Liver (tissue), 9 donors: ENCODE results near the gene DCBLD2. TPM values are rescaled to one million over a fixed set of nuclear protein-coding genes. Genes with fewer than 3 reads are reported as not detected.

Source experiments
- DNase-seq: peaks from one replicate; pipeline ENCODE4 v3.0.0-alpha.2; 2017; ENCODE audit warnings: low spot score
- H3K27ac ChIP-seq, 2 donors: one replicate each; pipeline ENCODE4 v1.7.0; 2013; ENCODE audit warnings: inconsistent platforms in 2 of 2, low read length in 2 of 2, control low read depth in 1 of 2, low read depth in 1 of 2, mild to moderate bottlenecking in 1 of 2
- H3K27me3 ChIP-seq, 4 donors: one replicate each; pipeline versions ENCODE4 v1.6.1 to v1.7.0; 2013; ENCODE audit warnings: low read length in 3 of 4, inconsistent platforms in 1 of 4, mild to moderate bottlenecking in 1 of 4, moderate library complexity in 1 of 4; ENCODE audit not compliant: control insufficient read depth in 4 of 4, insufficient read depth in 4 of 4
- H3K36me3 ChIP-seq, 4 donors: one replicate each; pipeline versions ENCODE4 v1.6.1 to v1.7.0; 2013; ENCODE audit warnings: low read length in 3 of 4, mild to moderate bottlenecking in 3 of 4, low read depth in 1 of 4, moderate library complexity in 1 of 4; ENCODE audit not compliant: control insufficient read depth in 4 of 4, insufficient read depth in 3 of 4
- H3K4me1 ChIP-seq, 4 donors: one replicate each; pipeline versions ENCODE4 v1.6.1 to v1.7.0; 2013; ENCODE audit warnings: low read length in 3 of 4, mild to moderate bottlenecking in 3 of 4, moderate library complexity in 1 of 4; ENCODE audit not compliant: control insufficient read depth in 4 of 4, insufficient read depth in 4 of 4
- H3K4me3 ChIP-seq, 3 donors: one replicate each; pipeline versions ENCODE4 v1.6.1 to v1.7.0; 2013; ENCODE audit warnings: low read length in 3 of 3, control low read depth in 1 of 3, low read depth in 1 of 3, mild to moderate bottlenecking in 1 of 3
- H3K9ac ChIP-seq, 2 donors: one replicate each; pipeline ENCODE4 v1.7.0; 2013; ENCODE audit warnings: low read length in 2 of 2, mild to moderate bottlenecking in 2 of 2, moderate library complexity in 2 of 2, control low read depth in 1 of 2, low read depth in 1 of 2
- H3K9me3 ChIP-seq, 4 donors: one replicate each; pipeline versions ENCODE4 v1.6.1 to v1.7.0; 2013; ENCODE audit warnings: low read length in 3 of 4; ENCODE audit not compliant: control insufficient read depth in 4 of 4
- ATF3 ChIP-seq: IDR thresholded peaks from 2 replicates; pipeline ENCODE4 v1.6.1; 2016; ENCODE audit warnings: antibody characterized with exemption
- FOXA2 ChIP-seq: IDR thresholded peaks from 2 replicates; pipeline ENCODE4 v1.6.1; 2016; ENCODE audit warnings: antibody characterized with exemption
- GABPA ChIP-seq, 2 donors: IDR thresholded peaks in 1 of 2; conservative IDR thresholded peaks in 1 of 2; 2 replicates each; pipeline ENCODE4 v1.6.1; 2016; ENCODE audit warnings: antibody characterized with exemption in 2 of 2, mild to moderate bottlenecking in 1 of 2, moderate library complexity in 1 of 2
- HNF4A ChIP-seq, 2 donors: conservative IDR thresholded peaks; 2 replicates each; pipeline ENCODE4 v1.6.1; 2016; ENCODE audit warnings: antibody characterized with exemption in 2 of 2, mild to moderate bottlenecking in 2 of 2
- HNF4G ChIP-seq: IDR thresholded peaks from 2 replicates; pipeline ENCODE4 v1.6.1; 2016; ENCODE audit warnings: antibody characterized with exemption
- JUND ChIP-seq, 2 donors: IDR thresholded peaks; 2 replicates each; pipeline ENCODE4 v1.6.1; 2016; ENCODE audit warnings: antibody characterized with exemption in 2 of 2
- MAX ChIP-seq: IDR thresholded peaks from 2 replicates; pipeline ENCODE4 v1.6.1; 2016; ENCODE audit warnings: antibody characterized with exemption
- NR2F2 ChIP-seq: IDR thresholded peaks from 2 replicates; pipeline ENCODE4 v1.6.1; 2016; ENCODE audit warnings: antibody characterized with exemption
- RXRA ChIP-seq, 2 donors: IDR thresholded peaks; 2 replicates each; pipeline ENCODE4 v1.6.1; 2017 to 2018; ENCODE audit warnings: antibody characterized with exemption in 2 of 2, mild to moderate bottlenecking in 1 of 2
- SP1 ChIP-seq: IDR thresholded peaks from 2 replicates; pipeline ENCODE4 v1.6.1; 2018; ENCODE audit warnings: antibody characterized with exemption, mild to moderate bottlenecking
- ZBTB33 ChIP-seq: IDR thresholded peaks from 2 replicates; pipeline ENCODE4 v1.6.1; 2016; ENCODE audit warnings: antibody characterized with exemption
- WGBS: extraction: QIAGEN DNeasy Blood & Tissue Kit; methylation state at CpG from one replicate; pipeline ENCODE4 v1.1.7; 2013; 5-methylcytosine and 5-hydroxymethylcytosine counted together
- polyA plus RNA-seq, 2 donors: library from polyadenylated mRNA; stranded (reverse) in 1 of 2; unstranded in 1 of 2; fragments of 200-250 nt in 1 of 2; fragments of >200 nt in 1 of 2; fragmentation: Nextera tagmentation in 1 of 2; extraction: Ambion mirVana in 1 of 2; gene quantifications; one replicate each; pipeline versions ENCODE4 v1.2.1 to v1.2.3, GENCODE V29; 2013 to 2015
- total RNA-seq, 2 donors: library from RNA; depleted of rRNA; stranded (reverse); fragments of >200 nt; gene quantifications; one replicate each; pipeline ENCODE4 v1.2.3, GENCODE V29; 2014
- TF ChIP-seq, protein P1 (sequence below): IDR thresholded peaks from 2 replicates; pipeline ENCODE4 v1.6.1; 2016; ENCODE audit warnings: antibody characterized with exemption, mild to moderate bottlenecking
- TF ChIP-seq, protein P2 (sequence below): fragments of 150-350 bp; IDR thresholded peaks from 2 replicates; pipeline ENCODE4 v1.5.1; 2017; ENCODE audit warnings: improper control_type of control experiment, low read depth, low read length; ENCODE audit not compliant: missing input control
- donor health status: healthy.
- donor health status: healthy.
- donor health status: healthy.
- donor health status: healthy.
- donor health status: healthy.

DCBLD2 gene
- total and polyA plus RNA-seq, 4 donors: 4.7 to 14.7 (median 9.1) TPM

- Histone ChIP-seq H3K4me1 (peaks cover 2 to 30% (median 21%) of the 10 kb centered on the region in 4 donors), H3K27ac (no peak overlapping the region), H3K27me3 (no peaks in the 10 kb centered on the region), H3K4me3 (no peak overlapping the region), H3K9me3 (no peaks in the 10 kb centered on the region), H3K36me3 (peaks cover 2 to 21% (median 16%) of the 10 kb centered on the region in 4 donors), H3K9ac (no peak overlapping the region)
- WGBS: 81% methylated on average over 3 of the region's 3 CpGs
- TF ChIP-seq ATF3: peak; percentile 27
- no peak for TF ChIP-seq ZBTB33
- TF ChIP-seq, protein P1, sequence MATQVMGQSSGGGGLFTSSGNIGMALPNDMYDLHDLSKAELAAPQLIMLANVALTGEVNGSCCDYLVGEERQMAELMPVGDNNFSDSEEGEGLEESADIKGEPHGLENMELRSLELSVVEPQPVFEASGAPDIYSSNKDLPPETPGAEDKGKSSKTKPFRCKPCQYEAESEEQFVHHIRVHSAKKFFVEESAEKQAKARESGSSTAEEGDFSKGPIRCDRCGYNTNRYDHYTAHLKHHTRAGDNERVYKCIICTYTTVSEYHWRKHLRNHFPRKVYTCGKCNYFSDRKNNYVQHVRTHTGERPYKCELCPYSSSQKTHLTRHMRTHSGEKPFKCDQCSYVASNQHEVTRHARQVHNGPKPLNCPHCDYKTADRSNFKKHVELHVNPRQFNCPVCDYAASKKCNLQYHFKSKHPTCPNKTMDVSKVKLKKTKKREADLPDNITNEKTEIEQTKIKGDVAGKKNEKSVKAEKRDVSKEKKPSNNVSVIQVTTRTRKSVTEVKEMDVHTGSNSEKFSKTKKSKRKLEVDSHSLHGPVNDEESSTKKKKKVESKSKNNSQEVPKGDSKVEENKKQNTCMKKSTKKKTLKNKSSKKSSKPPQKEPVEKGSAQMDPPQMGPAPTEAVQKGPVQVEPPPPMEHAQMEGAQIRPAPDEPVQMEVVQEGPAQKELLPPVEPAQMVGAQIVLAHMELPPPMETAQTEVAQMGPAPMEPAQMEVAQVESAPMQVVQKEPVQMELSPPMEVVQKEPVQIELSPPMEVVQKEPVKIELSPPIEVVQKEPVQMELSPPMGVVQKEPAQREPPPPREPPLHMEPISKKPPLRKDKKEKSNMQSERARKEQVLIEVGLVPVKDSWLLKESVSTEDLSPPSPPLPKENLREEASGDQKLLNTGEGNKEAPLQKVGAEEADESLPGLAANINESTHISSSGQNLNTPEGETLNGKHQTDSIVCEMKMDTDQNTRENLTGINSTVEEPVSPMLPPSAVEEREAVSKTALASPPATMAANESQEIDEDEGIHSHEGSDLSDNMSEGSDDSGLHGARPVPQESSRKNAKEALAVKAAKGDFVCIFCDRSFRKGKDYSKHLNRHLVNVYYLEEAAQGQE: no peak
- no peak for DNase-seq
Observed at GRCh38 chr3:98809557-98809956, 91.9 kb downstream of the DCBLD2 start.

- H3K9me3 ChIP-seq: no peaks in the 10 kb centered on the region
- peaks cover 2 to 23% (median 16%) of the 10 kb centered on the region in 4 donors for H3K4me1 ChIP-seq
- H3K27ac ChIP-seq: no peak overlapping the region
- no peak for TF ChIP-seq FOXA2
- no peak for TF ChIP-seq NR2F2
- no peak for TF ChIP-seq ATF3
- TF ChIP-seq, protein P2, sequence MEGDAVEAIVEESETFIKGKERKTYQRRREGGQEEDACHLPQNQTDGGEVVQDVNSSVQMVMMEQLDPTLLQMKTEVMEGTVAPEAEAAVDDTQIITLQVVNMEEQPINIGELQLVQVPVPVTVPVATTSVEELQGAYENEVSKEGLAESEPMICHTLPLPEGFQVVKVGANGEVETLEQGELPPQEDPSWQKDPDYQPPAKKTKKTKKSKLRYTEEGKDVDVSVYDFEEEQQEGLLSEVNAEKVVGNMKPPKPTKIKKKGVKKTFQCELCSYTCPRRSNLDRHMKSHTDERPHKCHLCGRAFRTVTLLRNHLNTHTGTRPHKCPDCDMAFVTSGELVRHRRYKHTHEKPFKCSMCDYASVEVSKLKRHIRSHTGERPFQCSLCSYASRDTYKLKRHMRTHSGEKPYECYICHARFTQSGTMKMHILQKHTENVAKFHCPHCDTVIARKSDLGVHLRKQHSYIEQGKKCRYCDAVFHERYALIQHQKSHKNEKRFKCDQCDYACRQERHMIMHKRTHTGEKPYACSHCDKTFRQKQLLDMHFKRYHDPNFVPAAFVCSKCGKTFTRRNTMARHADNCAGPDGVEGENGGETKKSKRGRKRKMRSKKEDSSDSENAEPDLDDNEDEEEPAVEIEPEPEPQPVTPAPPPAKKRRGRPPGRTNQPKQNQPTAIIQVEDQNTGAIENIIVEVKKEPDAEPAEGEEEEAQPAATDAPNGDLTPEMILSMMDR: no peak
- no peaks in the 10 kb centered on the region for H3K27me3 ChIP-seq
- H3K9ac ChIP-seq: no peak overlapping the region
- H3K36me3 ChIP-seq: peaks cover 2 to 21% (median 16%) of the 10 kb centered on the region in 4 donors
- 96% methylated on average over 2 of the region's 2 CpGs for WGBS
- no peak overlapping the region for H3K4me3 ChIP-seq
- no peak for DNase-seq
Observed at GRCh38 chr3:98808071-98808470, 93.4 kb downstream of the DCBLD2 start.

DNA sequence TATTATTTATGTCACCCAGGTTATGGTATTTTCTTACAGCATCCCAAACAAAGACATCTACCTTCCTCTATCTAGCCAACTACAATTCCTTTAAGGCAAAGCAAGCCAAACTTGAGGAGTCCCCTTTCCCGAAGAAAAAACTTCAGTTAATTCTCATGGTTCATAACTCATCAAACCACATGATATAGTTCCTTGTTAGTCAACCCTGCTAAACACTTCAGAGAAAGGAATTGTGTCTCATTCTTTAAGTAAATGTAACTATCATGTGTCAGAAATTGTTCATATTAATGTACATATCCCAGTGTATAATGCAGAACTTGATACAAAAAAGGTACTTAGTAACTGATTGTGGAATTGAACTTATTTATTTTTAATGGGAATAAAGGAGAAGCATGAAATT lies 93.9 kb downstream of the DCBLD2 start:
- peaks cover 2 to 21% (median 16%) of the 10 kb centered on the region in 4 donors for H3K36me3 ChIP-seq
- 93% methylated on average over 1 of the region's 1 CpG for WGBS
- H3K27ac ChIP-seq: no peak overlapping the region
- no peaks in the 10 kb centered on the region for H3K27me3 ChIP-seq
- no peak overlapping the region for H3K4me3 ChIP-seq
- H3K4me1 ChIP-seq: peaks cover 2 to 23% (median 13%) of the 10 kb centered on the region in 4 donors
- H3K9me3 ChIP-seq: no peaks in the 10 kb centered on the region
- no peak overlapping the region for H3K9ac ChIP-seq
- DNase-seq: no peak
- TF ChIP-seq SP1: no peak
- TF ChIP-seq FOXA2: no peak
- no peak for TF ChIP-seq JUND (IDR thresholded peaks at IDR 0.05)
- no peak for TF ChIP-seq GABPA (IDR thresholded peaks at IDR 0.05 in 1 of 2, conservative IDR thresholded peaks at IDR 0.05 in 1 of 2)
- no peak for TF ChIP-seq MAX
- TF ChIP-seq, protein P2: no peak
- no peak for TF ChIP-seq HNF4G
- TF ChIP-seq HNF4A (conservative IDR thresholded peaks at IDR 0.05): no peak
- TF ChIP-seq RXRA (IDR thresholded peaks at IDR 0.05): no peak
